HepG2 (cell line): ENCODE measurements around the gene DDAH2. TPM values are rescaled to one million over a fixed set of nuclear protein-coding genes. Genes with fewer than 3 reads are reported as not detected.

Source experiments
- ATF7 ChIP-seq, 2 experiments: fragments of 450-650 bp in 1 of 2; sonication (generic) in 1 of 2; formaldehyde crosslinking in 1 of 2; IDR thresholded peaks; 2 replicates each; pipeline versions ENCODE4 v1.4.0 to v1.6.1; 2016 to 2020; ENCODE audit warnings: antibody characterized with exemption in 1 of 2, mild to moderate bottlenecking in 1 of 2, missing genetic modification reagents in 1 of 2
- CAMTA2 ChIP-seq: sonication (generic); formaldehyde crosslinking; IDR thresholded peaks from 2 replicates; pipeline ENCODE4 v1.4.0; 2020; ENCODE audit warnings: mild to moderate bottlenecking, missing genetic modification reagents, borderline replicate concordance
- MEIS2 ChIP-seq: sonication (generic); formaldehyde crosslinking; IDR thresholded peaks from 2 replicates; pipeline ENCODE4 v1.9.0; 2021; ENCODE audit warnings: mild to moderate bottlenecking, missing genetic modification reagents
- NFKBIZ ChIP-seq: IDR thresholded peaks from 2 replicates; pipeline ENCODE4 v1.6.1; 2018; ENCODE audit warnings: missing genetic modification reagents, missing compliant biosample characterization
- RBAK ChIP-seq: sonication (generic); formaldehyde crosslinking; IDR thresholded peaks from 2 replicates; pipeline ENCODE4 v1.5.1; 2020; ENCODE audit warnings: mild to moderate bottlenecking, missing genetic modification reagents
- RFX1 ChIP-seq: fragments of 450-650 bp; IDR thresholded peaks from 2 replicates; pipeline ENCODE4 v1.6.1; 2017
- SRSF9 ChIP-seq: fragments of 200-400 bp; formaldehyde crosslinking; IDR thresholded peaks from 2 replicates; pipeline ENCODE4 v1.6.1; 2018; ENCODE audit warnings: borderline replicate concordance, mild to moderate bottlenecking, low read depth, low read length; ENCODE audit not compliant: insufficient read depth, poor library complexity, severe bottlenecking
- TAF15 ChIP-seq: fragments of 200-400 bp; formaldehyde crosslinking; IDR thresholded peaks from one replicate; pipeline ENCODE4 v1.6.1; 2018; ENCODE audit warnings: mild to moderate bottlenecking, low read depth, low read length; ENCODE audit not compliant: poor library complexity, severe bottlenecking
- ZMYM4 ChIP-seq: sonication (generic); formaldehyde crosslinking; IDR thresholded peaks from 2 replicates; pipeline ENCODE4 v1.8.1; 2023; ENCODE audit warnings: mild to moderate bottlenecking, missing genetic modification reagents
- ZNF605 ChIP-seq: sonication (generic); formaldehyde crosslinking; IDR thresholded peaks from 2 replicates; pipeline ENCODE4 v1.8.0; 2022; ENCODE audit warnings: mild to moderate bottlenecking, missing genetic modification reagents
- ZNF660 ChIP-seq: sonication (generic); formaldehyde crosslinking; IDR thresholded peaks from 2 replicates; pipeline ENCODE4 v1.5.1; 2020; ENCODE audit warnings: mild to moderate bottlenecking, low read depth, missing genetic modification reagents, borderline replicate concordance
- ZNF891 ChIP-seq: sonication (generic); formaldehyde crosslinking; IDR thresholded peaks from 2 replicates; pipeline ENCODE4 v1.5.0; 2020; ENCODE audit warnings: mild to moderate bottlenecking, missing genetic modification reagents
- ZSCAN31 ChIP-seq: sonication (generic); formaldehyde crosslinking; IDR thresholded peaks from 2 replicates; pipeline ENCODE4 v1.5.0; 2020; ENCODE audit warnings: low read depth, mild to moderate bottlenecking, missing genetic modification reagents
- ZZZ3 ChIP-seq: sonication (generic); formaldehyde crosslinking; IDR thresholded peaks from 2 replicates; pipeline ENCODE4 v1.4.0; 2020; ENCODE audit warnings: missing genetic modification reagents, mild to moderate bottlenecking, borderline replicate concordance
- polyA plus RNA-seq, 8 experiments: library from polyadenylated mRNA; depleted of rRNA in 3 of 8; stranded (reverse) in 7 of 8; unstranded in 1 of 8; fragments of >200 nt; fragmentation: Illumina TruSeq in 4 of 8; extraction: Trizol in 4 of 8; gene quantifications; 2 replicates each; pipeline versions ENCODE4 v1.2.1 to v1.2.3, GENCODE V29; 2011 to 2016; ENCODE audit warnings: low read depth in 4 of 8, missing spikeins in 1 of 8, mixed read lengths in 1 of 8; ENCODE audit not compliant: insufficient read depth in 1 of 8
- total RNA-seq, 5 experiments: library from RNA; depleted of rRNA; stranded (reverse); fragments of >200 nt; fragmentation: Illumina TruSeq; extraction: Trizol; gene quantifications; 2 replicates each; pipeline ENCODE4 v1.2.3, GENCODE V29; 2016; ENCODE audit warnings: low read depth in 1 of 5
- TF ChIP-seq, protein P1 (sequence below): sonication (generic); formaldehyde crosslinking; IDR thresholded peaks from 2 replicates; pipeline ENCODE4 v1.5.0; 2020; ENCODE audit warnings: mild to moderate bottlenecking, missing genetic modification reagents
- TF ChIP-seq, protein P2 (sequence below): sonication (generic); formaldehyde crosslinking; IDR thresholded peaks from 2 replicates; pipeline ENCODE4 v1.4.0; 2020; ENCODE audit warnings: missing genetic modification reagents, mild to moderate bottlenecking, borderline replicate concordance
- TF ChIP-seq, protein P3 (sequence below): sonication (generic); formaldehyde crosslinking; IDR thresholded peaks from 2 replicates; pipeline ENCODE4 v1.4.0; 2020; ENCODE audit warnings: missing genetic modification reagents, borderline replicate concordance

The DDAH2 gene
- total and polyA plus RNA-seq, 2 of the 13 experiments (the other 11 are each of a cell fraction or from before 2014, with no cell fraction given), result 16.4 to 21.1 TPM

DNA sequence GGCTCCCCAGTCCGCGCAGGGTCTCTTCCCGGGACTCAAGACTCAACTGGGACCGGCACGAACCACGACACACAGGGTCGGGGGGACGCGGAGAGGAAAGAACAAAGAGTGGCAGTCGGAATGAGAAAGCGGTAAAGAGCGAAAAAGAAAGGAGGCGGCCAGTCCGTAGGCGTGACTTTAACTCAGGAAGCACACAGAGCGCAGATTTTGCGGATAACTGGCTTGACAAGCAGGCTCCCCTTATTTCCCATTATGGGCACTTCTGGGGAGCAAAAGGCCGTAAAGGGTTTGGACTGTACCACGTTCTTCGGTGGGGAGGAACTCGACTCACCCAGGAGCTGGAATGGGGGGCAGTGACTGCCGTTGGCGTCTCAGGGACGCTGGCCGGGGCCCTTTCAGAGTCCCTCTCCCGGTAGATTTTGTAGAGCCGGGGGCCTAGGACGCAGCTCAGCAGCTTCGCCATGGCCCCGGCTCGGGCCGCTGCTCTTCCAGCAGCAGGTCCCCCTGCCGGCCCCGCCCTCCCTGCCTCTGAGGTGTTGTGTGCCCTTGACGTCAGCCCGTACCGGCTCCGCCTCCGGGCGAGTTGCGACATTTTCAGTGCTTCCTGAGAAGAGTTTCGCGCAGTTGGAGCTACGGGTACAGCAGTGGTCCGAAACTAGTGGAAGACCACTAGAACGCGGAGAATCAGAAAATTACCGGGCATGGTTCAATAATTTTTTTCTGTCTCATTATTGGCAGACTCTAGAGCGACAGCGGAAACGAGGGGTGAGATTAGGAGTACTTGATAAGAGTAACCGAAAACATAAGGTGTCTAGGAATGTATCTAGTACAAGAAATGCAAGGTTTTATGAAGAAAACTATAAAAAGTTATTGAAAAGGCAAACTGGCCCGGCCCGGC is 26.0 kb downstream of the DDAH2 start, which contains the start of gene ABHD16A (continued):
- TF ChIP-seq ATF7 (IDR thresholded peaks at IDR 0.05), result no peak
- peak; percentile 76; the same call in 1 of the 2 replicates for TF ChIP-seq ATF7 (CRISPR knock-in tag; IDR thresholded peaks at IDR 0.05)
- peak; percentile 92 for TF ChIP-seq ZMYM4 (CRISPR knock-in tag)
- no peak for TF ChIP-seq RBAK
- no peak for TF ChIP-seq ZZZ3
- peak; percentile 38; the same call in 1 of the 2 replicates for TF ChIP-seq CAMTA2
- TF ChIP-seq, protein P1, sequence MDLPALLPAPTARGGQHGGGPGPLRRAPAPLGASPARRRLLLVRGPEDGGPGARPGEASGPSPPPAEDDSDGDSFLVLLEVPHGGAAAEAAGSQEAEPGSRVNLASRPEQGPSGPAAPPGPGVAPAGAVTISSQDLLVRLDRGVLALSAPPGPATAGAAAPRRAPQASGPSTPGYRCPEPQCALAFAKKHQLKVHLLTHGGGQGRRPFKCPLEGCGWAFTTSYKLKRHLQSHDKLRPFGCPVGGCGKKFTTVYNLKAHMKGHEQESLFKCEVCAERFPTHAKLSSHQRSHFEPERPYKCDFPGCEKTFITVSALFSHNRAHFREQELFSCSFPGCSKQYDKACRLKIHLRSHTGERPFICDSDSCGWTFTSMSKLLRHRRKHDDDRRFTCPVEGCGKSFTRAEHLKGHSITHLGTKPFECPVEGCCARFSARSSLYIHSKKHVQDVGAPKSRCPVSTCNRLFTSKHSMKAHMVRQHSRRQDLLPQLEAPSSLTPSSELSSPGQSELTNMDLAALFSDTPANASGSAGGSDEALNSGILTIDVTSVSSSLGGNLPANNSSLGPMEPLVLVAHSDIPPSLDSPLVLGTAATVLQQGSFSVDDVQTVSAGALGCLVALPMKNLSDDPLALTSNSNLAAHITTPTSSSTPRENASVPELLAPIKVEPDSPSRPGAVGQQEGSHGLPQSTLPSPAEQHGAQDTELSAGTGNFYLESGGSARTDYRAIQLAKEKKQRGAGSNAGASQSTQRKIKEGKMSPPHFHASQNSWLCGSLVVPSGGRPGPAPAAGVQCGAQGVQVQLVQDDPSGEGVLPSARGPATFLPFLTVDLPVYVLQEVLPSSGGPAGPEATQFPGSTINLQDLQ (CRISPR knock-in tag), result no peak
- TF ChIP-seq ZNF660 (CRISPR knock-in tag), result no peak
- peak; percentile 71; the same call in 1 of the 2 replicates for TF ChIP-seq ZSCAN31
- TF ChIP-seq RFX1, result no peak
- 0 out of 2 replicates have a peak, but pooled peaks have one; percentile 66 for TF ChIP-seq NFKBIZ
- no peak for TF ChIP-seq SRSF9
- TF ChIP-seq ZNF605 (CRISPR knock-in tag), result peak; percentile 95
- TF ChIP-seq, protein P2, sequence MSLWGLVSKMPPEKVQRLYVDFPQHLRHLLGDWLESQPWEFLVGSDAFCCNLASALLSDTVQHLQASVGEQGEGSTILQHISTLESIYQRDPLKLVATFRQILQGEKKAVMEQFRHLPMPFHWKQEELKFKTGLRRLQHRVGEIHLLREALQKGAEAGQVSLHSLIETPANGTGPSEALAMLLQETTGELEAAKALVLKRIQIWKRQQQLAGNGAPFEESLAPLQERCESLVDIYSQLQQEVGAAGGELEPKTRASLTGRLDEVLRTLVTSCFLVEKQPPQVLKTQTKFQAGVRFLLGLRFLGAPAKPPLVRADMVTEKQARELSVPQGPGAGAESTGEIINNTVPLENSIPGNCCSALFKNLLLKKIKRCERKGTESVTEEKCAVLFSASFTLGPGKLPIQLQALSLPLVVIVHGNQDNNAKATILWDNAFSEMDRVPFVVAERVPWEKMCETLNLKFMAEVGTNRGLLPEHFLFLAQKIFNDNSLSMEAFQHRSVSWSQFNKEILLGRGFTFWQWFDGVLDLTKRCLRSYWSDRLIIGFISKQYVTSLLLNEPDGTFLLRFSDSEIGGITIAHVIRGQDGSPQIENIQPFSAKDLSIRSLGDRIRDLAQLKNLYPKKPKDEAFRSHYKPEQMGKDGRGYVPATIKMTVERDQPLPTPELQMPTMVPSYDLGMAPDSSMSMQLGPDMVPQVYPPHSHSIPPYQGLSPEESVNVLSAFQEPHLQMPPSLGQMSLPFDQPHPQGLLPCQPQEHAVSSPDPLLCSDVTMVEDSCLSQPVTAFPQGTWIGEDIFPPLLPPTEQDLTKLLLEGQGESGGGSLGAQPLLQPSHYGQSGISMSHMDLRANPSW (CRISPR knock-in tag), result no peak; the same call in 1 of the 2 replicates
- peak; percentile 72; the same call in 1 of the 2 replicates for TF ChIP-seq MEIS2 (CRISPR knock-in tag)
- TF ChIP-seq, protein P3, sequence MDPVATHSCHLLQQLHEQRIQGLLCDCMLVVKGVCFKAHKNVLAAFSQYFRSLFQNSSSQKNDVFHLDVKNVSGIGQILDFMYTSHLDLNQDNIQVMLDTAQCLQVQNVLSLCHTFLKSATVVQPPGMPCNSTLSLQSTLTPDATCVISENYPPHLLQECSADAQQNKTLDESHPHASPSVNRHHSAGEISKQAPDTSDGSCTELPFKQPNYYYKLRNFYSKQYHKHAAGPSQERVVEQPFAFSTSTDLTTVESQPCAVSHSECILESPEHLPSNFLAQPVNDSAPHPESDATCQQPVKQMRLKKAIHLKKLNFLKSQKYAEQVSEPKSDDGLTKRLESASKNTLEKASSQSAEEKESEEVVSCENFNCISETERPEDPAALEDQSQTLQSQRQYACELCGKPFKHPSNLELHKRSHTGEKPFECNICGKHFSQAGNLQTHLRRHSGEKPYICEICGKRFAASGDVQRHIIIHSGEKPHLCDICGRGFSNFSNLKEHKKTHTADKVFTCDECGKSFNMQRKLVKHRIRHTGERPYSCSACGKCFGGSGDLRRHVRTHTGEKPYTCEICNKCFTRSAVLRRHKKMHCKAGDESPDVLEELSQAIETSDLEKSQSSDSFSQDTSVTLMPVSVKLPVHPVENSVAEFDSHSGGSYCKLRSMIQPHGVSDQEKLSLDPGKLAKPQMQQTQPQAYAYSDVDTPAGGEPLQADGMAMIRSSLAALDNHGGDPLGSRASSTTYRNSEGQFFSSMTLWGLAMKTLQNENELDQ (CRISPR knock-in tag), result peak; percentile 14; the same call in 1 of the 2 replicates
- TF ChIP-seq ZNF891 (CRISPR knock-in tag), result peak; percentile 45
- peak; percentile 37 for TF ChIP-seq TAF15
